Renal cortex interstitium (tissue), 15 donors: ENCODE data around the gene CAT. TPM values are rescaled to one million over a fixed set of nuclear protein-coding genes. Genes with fewer than 3 reads are reported as not detected.

Experiments used
- DNase-seq, 11 donors: peaks; one replicate each; pipeline ENCODE4 v3.0.0-alpha.2; 2013; ENCODE audit warnings: low read depth in 9 of 11, low spot score in 4 of 11; ENCODE audit errors: extremely low read depth in 1 of 11
- long read RNA-seq, 16 experiments: transcript quantifications; one replicate each; lab custom pipeline, GENCODE V29; 2026
- polyA plus RNA-seq, 3 donors: library from polyadenylated mRNA; unstranded; fragments of 120-200 nt; gene quantifications; one replicate each; pipeline ENCODE4 v1.2.1, GENCODE V29; 2013; ENCODE audit not compliant: insufficient read length in 3 of 3

The CAT gene
- polyA plus RNA-seq = 100 to 1,000 TPM; 150 to 191 (median 159) TPM
- long read RNA-seq, donor 1, transcript CAT-201 (13 exons, 2,302 nt) = major isoform, 35 of 35 reads
- long read RNA-seq, donor 1, partial matches to known transcripts = 0 of 35 reads
- long read RNA-seq, donor 1, other reads (novel, unspliced or antisense) = 0 of 35 reads
- long read RNA-seq, donor 2, transcript CAT-201 (13 exons, 2,302 nt) = major isoform, 27 of 46 reads
- long read RNA-seq, donor 2, partial matches to known transcripts = 18 of 46 reads
- long read RNA-seq, donor 2, other reads (novel, unspliced or antisense) = 0 of 46 reads
- long read RNA-seq, donor 3, transcript CAT-201 (13 exons, 2,302 nt) = major isoform, 63 of 64 reads
- long read RNA-seq, donor 3, partial matches to known transcripts = 0 of 64 reads
- long read RNA-seq, donor 3, other reads (novel, unspliced or antisense) = 0 of 64 reads
- long read RNA-seq, donor 4, transcript CAT-201 (13 exons, 2,302 nt) = major isoform, 52 of 62 reads
- long read RNA-seq, donor 4, partial matches to known transcripts = 8 of 62 reads
- long read RNA-seq, donor 4, other reads (novel, unspliced or antisense) = 0 of 62 reads
- long read RNA-seq, donor 5 = 0 reads
- long read RNA-seq, donor 6, transcript CAT-201 (13 exons, 2,302 nt) = major isoform, 31 of 40 reads
- long read RNA-seq, donor 6, partial matches to known transcripts = 8 of 40 reads
- long read RNA-seq, donor 6, other reads (novel, unspliced or antisense) = 0 of 40 reads
- long read RNA-seq, donor 7, transcript CAT-201 (13 exons, 2,302 nt) = major isoform, 45 of 47 reads
- long read RNA-seq, donor 7, partial matches to known transcripts = 0 of 47 reads
- long read RNA-seq, donor 7, other reads (novel, unspliced or antisense) = 0 of 47 reads
- long read RNA-seq, donor 8, transcript CAT-201 (13 exons, 2,302 nt) = major isoform, 94 of 133 reads
- long read RNA-seq, donor 8, partial matches to known transcripts = 24 of 133 reads
- long read RNA-seq, donor 8, other reads (novel, unspliced or antisense) = 11 of 133 reads
- long read RNA-seq, donor 9, transcript CAT-201 (13 exons, 2,302 nt) = major isoform, 36 of 47 reads
- long read RNA-seq, donor 9, partial matches to known transcripts = 10 of 47 reads
- long read RNA-seq, donor 9, other reads (novel, unspliced or antisense) = 0 of 47 reads
- long read RNA-seq, donor 10, transcript CAT-201 (13 exons, 2,302 nt) = major isoform, 33 of 49 reads
- long read RNA-seq, donor 10, partial matches to known transcripts = 14 of 49 reads
- long read RNA-seq, donor 10, other reads (novel, unspliced or antisense) = 0 of 49 reads
- long read RNA-seq, donor 11, transcript CAT-201 (13 exons, 2,302 nt) = major isoform, 32 of 32 reads
- long read RNA-seq, donor 11, partial matches to known transcripts = 0 of 32 reads
- long read RNA-seq, donor 11, other reads (novel, unspliced or antisense) = 0 of 32 reads
- long read RNA-seq, donor 12, transcript CAT-201 (13 exons, 2,302 nt) = major isoform, 11 of 28 reads
- long read RNA-seq, donor 12, partial matches to known transcripts = 16 of 28 reads
- long read RNA-seq, donor 12, other reads (novel, unspliced or antisense) = 0 of 28 reads
- long read RNA-seq, donor 13 = 0 reads
- long read RNA-seq, donor 14, transcript CAT-201 (13 exons, 2,302 nt) = major isoform, 34 of 46 reads
- long read RNA-seq, donor 14, partial matches to known transcripts = 11 of 46 reads
- long read RNA-seq, donor 14, other reads (novel, unspliced or antisense) = 0 of 46 reads
- long read RNA-seq, donor 15, transcript CAT-201 (13 exons, 2,302 nt) = major isoform, 13 of 15 reads
- long read RNA-seq, donor 15, partial matches to known transcripts = 0 of 15 reads
- long read RNA-seq, donor 15, other reads (novel, unspliced or antisense) = 0 of 15 reads
- long read RNA-seq, donor 16, transcript CAT-201 (13 exons, 2,302 nt) = major isoform, 116 of 187 reads
- long read RNA-seq, donor 16, transcript CAT-205 (2 exons, 508 nt) = minor isoform, 8 of 187 reads
- long read RNA-seq, donor 16, partial matches to known transcripts = 48 of 187 reads
- long read RNA-seq, donor 16, other reads (novel, unspliced or antisense) = 12 of 187 reads

GRCh38 chr11:34438529-34439507 lies at the start of gene CAT:
CAT (plus strand) TSS chr11:34438934; CDS start chr11:34439014, 80 bp downstream.
- DNase-seq = peak; percentile 86 to 97 (median 95)

GRCh38 chr11:34394771-34395300 lies 43.9 kb upstream of the CAT start:
- no peak for DNase-seq

GRCh38 chr11:34395916-34396550 lies 42.7 kb upstream of the CAT start:
- DNase-seq = no peak

- DNase-seq = no peak
These were observed 41.6 kb upstream of the CAT start for GRCh38 chr11:34397120-34397519.

DNA sequence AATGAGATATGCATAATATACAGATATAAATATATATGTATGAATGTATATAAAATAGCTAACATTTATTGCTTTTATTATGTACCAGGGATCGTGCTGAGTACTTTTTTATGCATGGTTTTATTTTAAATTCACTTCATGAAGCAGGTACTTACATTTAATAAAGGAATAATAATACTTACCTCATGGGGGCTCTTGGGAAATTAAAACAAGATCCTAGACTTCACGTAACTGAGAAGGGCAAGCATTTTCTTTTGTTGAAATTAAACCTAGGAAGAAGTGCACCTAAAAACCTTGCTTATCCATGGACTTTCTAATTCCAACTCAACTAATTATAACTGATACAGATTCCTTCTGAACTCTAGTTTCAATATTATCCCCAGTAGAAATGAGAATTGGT lies 40.9 kb upstream of the CAT start:
- DNase-seq = no peak

DNA sequence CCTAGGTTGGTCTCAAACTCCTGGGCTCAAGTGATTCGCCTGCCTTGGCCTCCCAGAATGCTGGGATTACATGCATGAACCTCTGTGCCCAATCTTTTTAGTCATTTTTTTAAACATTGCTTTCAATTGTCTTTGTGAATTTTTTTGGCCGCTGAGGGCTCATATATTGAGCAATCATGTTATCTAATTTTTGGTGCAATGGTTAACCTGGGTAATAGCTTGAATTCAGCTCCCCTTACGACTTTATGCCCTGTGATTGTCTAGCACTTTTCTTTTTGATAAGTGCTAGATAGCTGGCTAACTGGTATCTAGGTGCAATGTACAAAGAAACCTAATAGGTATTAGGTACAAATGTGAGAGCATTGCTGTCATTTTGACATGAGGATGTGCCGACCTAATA lies 35.3 kb upstream of the CAT start:
- DNase-seq = no peak

GRCh38 chr11:34404280-34404679 lies 34.5 kb upstream of the CAT start:
- no peak for DNase-seq

DNA sequence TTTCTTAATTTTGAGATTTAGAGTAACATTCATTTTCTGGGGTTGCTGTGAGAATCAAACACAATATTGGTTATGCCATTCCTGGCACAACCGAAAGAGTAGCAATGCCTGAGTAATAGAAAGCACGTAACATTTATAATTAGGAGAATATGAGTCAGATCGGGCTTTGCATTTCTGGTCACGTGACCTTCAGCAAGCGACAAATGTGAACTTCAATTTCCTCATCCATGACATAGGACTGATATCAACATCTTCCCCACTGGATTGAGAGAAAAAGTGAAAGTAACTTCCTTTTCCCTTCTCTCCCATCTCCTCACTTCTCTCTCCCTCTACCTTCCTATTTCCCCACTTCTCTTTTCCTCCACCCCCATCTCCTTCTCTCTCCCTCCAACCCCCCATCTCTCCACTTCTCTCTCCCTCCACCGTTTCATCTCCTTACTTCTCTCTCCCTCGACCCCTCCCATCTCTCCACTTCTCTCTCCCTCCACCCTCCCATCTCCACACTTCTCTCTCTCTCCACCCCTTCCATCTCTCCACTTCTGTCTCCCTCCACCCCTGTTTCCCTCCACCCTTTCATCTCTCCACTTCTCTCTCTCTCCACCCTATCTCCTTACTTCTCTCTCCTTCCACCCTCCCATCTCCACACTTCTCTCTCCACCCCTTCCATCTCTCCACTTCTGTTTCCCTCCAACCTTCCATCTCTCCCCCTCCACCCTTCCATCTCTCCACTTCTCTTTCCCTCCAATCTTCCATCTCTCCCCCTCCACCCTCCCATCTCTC lies 33.5 kb upstream of the CAT start:
- DNase-seq = no peak

GRCh38 chr11:34406413-34406812 lies 32.3 kb upstream of the CAT start:
- DNase-seq = no peak

DNA sequence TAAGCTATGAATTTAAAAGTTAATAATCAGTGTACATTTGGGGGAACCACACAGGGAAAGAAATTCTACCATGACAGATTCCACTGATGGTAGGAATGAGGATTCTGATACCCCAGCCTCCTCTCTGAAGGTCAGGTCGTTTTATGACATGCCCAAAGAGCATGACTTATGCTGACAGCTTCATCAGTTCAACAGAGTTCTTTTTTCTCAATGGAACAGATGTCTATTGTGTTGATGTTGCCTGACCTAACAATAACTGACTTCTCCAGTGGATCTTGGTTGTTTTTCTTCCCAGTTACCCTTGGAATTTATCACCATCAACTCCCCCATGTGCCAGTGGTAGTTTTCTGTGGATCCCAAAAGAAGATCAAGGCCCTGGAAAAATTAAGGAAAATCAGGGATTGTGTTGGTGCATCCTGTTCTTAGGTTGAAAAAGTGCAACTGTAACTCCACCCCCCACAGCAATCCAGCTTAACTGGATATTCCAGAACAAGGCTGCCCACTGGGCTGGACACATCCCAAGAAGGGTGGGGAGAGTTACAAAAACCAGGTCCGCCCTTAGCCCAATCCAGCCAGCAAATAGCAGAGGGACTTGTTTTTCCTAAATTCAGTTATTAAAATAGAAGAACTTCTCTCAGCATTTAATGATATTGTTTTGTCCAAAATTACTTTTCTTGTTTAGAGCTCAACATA lies 31.5 kb upstream of the CAT start:
- no peak for DNase-seq

- DNase-seq = no peak
These were observed 30.1 kb upstream of the CAT start for GRCh38 chr11:34408580-34409172.

- DNase-seq = no peak
These were observed 27.6 kb upstream of the CAT start for GRCh38 chr11:34411111-34411510.

DNA sequence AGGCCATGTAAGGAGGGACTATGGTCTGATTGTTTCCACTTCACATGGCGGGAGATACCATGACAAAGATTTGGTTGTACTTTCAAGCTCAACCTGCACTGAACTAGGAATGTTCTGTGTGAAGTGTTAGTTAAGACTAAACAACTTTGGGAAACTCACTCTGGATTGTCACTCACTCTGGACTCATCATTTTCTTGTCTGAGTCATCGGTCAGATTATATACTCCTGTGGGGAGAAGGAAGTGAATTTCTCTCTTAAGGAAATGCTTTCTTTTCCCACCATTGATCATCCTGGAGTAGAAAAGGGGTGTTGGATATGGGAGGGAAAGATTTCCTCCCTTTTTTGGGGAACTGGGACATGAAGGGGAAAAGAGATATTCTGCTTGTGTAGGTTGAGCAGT lies 26.9 kb upstream of the CAT start:
- no peak for DNase-seq

- no peak for DNase-seq
These were observed 25.5 kb upstream of the CAT start for GRCh38 chr11:34413263-34413662.
